CD14-positive monocyte (primary cell): ENCODE results near the gene ESYT1. TPM values are rescaled to one million over a fixed set of nuclear protein-coding genes. Genes with fewer than 3 reads are reported as not detected.
A peak's percentile ranks its signal among the peaks of the same experiment; 100 is the strongest.

Source experiments
- DNase-seq, 3 donors: peaks; one replicate each; pipeline ENCODE4 v3.0.0-alpha.2; 2011 to 2022
- H2AFZ ChIP-seq: 2 replicates; pipeline ENCODE4 v1.6.0; 2012; ENCODE audit warnings: mild to moderate bottlenecking, low read depth, low read length, inconsistent platforms; ENCODE audit not compliant: insufficient read depth, poor library complexity, severe bottlenecking
- H3K27ac ChIP-seq, 2 donors: 1 replicate in 1 of 2; 2 replicates in 1 of 2; pipeline ENCODE4 v1.5.1; 2012 to 2013; ENCODE audit warnings: low read length in 2 of 2, control low read depth in 1 of 2, inconsistent platforms in 1 of 2, low read depth in 1 of 2, mild to moderate bottlenecking in 1 of 2
- H3K27me3 ChIP-seq, 2 donors: one replicate each; pipeline versions ENCODE4 v1.6.0 to v1.6.1; 2011 to 2013; ENCODE audit warnings: low read length in 2 of 2; ENCODE audit not compliant: control insufficient read depth in 2 of 2, insufficient read depth in 2 of 2
- H3K36me3 ChIP-seq, 2 donors: replicated peaks in 1 of 2; 1 replicate in 1 of 2; 2 replicates in 1 of 2; pipeline versions ENCODE4 v1.5.1 to v1.6.1; 2012 to 2013; ENCODE audit warnings: low read length in 2 of 2, control low read depth in 1 of 2, inconsistent platforms in 1 of 2, mild to moderate bottlenecking in 1 of 2; ENCODE audit not compliant: insufficient read depth in 2 of 2, control insufficient read depth in 1 of 2
- H3K4me1 ChIP-seq, 2 donors: 1 replicate in 1 of 2; 2 replicates in 1 of 2; pipeline versions ENCODE4 v1.5.1 to v1.6.1; 2012 to 2013; ENCODE audit warnings: low read length in 2 of 2, control low read depth in 1 of 2, inconsistent platforms in 1 of 2, mild to moderate bottlenecking in 1 of 2, moderate library complexity in 1 of 2; ENCODE audit not compliant: insufficient read depth in 2 of 2, control insufficient read depth in 1 of 2
- H3K4me2 ChIP-seq: replicated peaks from 2 replicates; pipeline ENCODE3; 2012; ENCODE audit warnings: low read length, moderate library complexity, mild to moderate bottlenecking; ENCODE audit not compliant: poor library complexity, severe bottlenecking; ENCODE audit errors: extremely low read depth
- H3K4me3 ChIP-seq, 3 experiments: fragments of 200-600 bp in 1 of 3; sonication (generic) in 1 of 3; replicated peaks in 1 of 3; 1 replicate in 2 of 3; 2 replicates in 1 of 3; pipeline ENCODE4 v1.5.1; 2011 to 2013; ENCODE audit warnings: low read length in 3 of 3, mild to moderate bottlenecking in 3 of 3, control low read depth in 2 of 3, low read depth in 2 of 3, inconsistent platforms in 1 of 3, moderate library complexity in 1 of 3
- H3K79me2 ChIP-seq: 2 replicates; pipeline ENCODE4 v1.6.0; 2012; ENCODE audit warnings: mild to moderate bottlenecking, control low read depth, inconsistent platforms, low read length, moderate library complexity; ENCODE audit not compliant: insufficient read depth
- H3K9ac ChIP-seq: 2 replicates; pipeline ENCODE4 v1.6.0; 2017; ENCODE audit warnings: low read length, mild to moderate bottlenecking; ENCODE audit not compliant: insufficient read depth, poor library complexity, severe bottlenecking
- H3K9me3 ChIP-seq, 2 donors: replicated peaks in 1 of 2; 1 replicate in 1 of 2; 2 replicates in 1 of 2; pipeline versions ENCODE4 v1.5.1 to v1.6.1; 2012 to 2013; ENCODE audit warnings: low read length in 2 of 2, control low read depth in 1 of 2; ENCODE audit not compliant: control insufficient read depth in 1 of 2, insufficient read depth in 1 of 2
- H4K20me1 ChIP-seq: 2 replicates; pipeline ENCODE4 v1.6.0; 2012; ENCODE audit warnings: mild to moderate bottlenecking, low read length, control low read depth, moderate library complexity; ENCODE audit not compliant: insufficient read depth
- H3K27ac Mint-ChIP-seq, 7 donors: one replicate each; pipeline ENCODE4 v1.8.0; 2020; ENCODE audit warnings: mild to moderate bottlenecking in 7 of 7, mixed read lengths in 7 of 7, moderate library complexity in 6 of 7, inconsistent platforms in 2 of 7
- H3K27me3 Mint-ChIP-seq, 3 donors: one replicate each; pipeline ENCODE4 v1.8.0; 2021 to 2022; ENCODE audit warnings: low read depth in 3 of 3, mild to moderate bottlenecking in 3 of 3, mixed read lengths in 3 of 3, moderate library complexity in 3 of 3, inconsistent platforms in 1 of 3
- H3K36me3 Mint-ChIP-seq, 2 donors: one replicate each; pipeline ENCODE4 v1.8.0; 2020; ENCODE audit warnings: mixed read lengths in 2 of 2, inconsistent platforms in 1 of 2, mild to moderate bottlenecking in 1 of 2
- H3K4me1 Mint-ChIP-seq: one replicate; pipeline ENCODE4 v1.8.0; 2020; ENCODE audit warnings: mild to moderate bottlenecking, mixed read lengths
- H3K4me3 Mint-ChIP-seq, 2 donors: one replicate each; pipeline ENCODE4 v1.8.0; 2020; ENCODE audit warnings: mild to moderate bottlenecking in 2 of 2, mixed read lengths in 2 of 2, moderate library complexity in 1 of 2
- H3K9me3 Mint-ChIP-seq, 7 donors: one replicate each; pipeline ENCODE4 v1.8.0; 2020 to 2022; ENCODE audit warnings: mixed read lengths in 7 of 7, mild to moderate bottlenecking in 6 of 7, moderate library complexity in 6 of 7, inconsistent platforms in 2 of 7
- CTCF ChIP-seq: fragments of 200-600 bp; IDR thresholded peaks from one replicate; pipeline ENCODE4 v1.8.0; 2022; ENCODE audit warnings: antibody characterized with exemption, mild to moderate bottlenecking
- WGBS: methylation state at CpG from one replicate; pipeline ENCODE4 v1.1.5; 2013; ENCODE audit warnings: missing lambda C conversion rate; ENCODE audit not compliant: insufficient coverage; 5-methylcytosine and 5-hydroxymethylcytosine counted together
- intact Hi-C, 2 donors: fragments of 100-400 bp; cut with micrococcal nuclease; formaldehyde crosslinking; loops; one replicate each; pipeline versions ENCODE4 v1.15.0 to v1.15.1; 2023
- polyA plus RNA-seq, 3 donors: library from polyadenylated mRNA; depleted of rRNA in 1 of 3; unstranded in 2 of 3; stranded (reverse) in 1 of 3; fragments of 300-500 nt in 2 of 3; fragments of >200 nt in 1 of 3; fragmentation: Illumina TruSeq in 2 of 3; gene quantifications; 1 replicate in 2 of 3; 2 replicates in 1 of 3; pipeline ENCODE4 v1.2.3, GENCODE V29; 2012 to 2021

The ESYT1 gene
- polyA plus RNA-seq, 3 donors = 74.2 to 81.1 (median 74.6) TPM

- no peaks in the 10 kb centered on the region for H3K27me3 Mint-ChIP-seq
- no peaks in the 10 kb centered on the region for H3K9me3 Mint-ChIP-seq
- peaks cover 59 to 87% of the 10 kb centered on the region in 2 donors for H3K36me3 ChIP-seq
- H3K4me3 Mint-ChIP-seq = no peak overlapping the region
- no peak overlapping the region for H3K27ac ChIP-seq
- no peak overlapping the region for H3K9ac ChIP-seq
- H3K4me2 ChIP-seq = no peak overlapping the region
- H3K36me3 Mint-ChIP-seq = peaks cover 75 to 84% of the 10 kb centered on the region in 2 donors
- intact Hi-C loops = no loop called here
- H2AFZ ChIP-seq = no peak overlapping the region
- H3K79me2 ChIP-seq = peaks cover 5% of the 10 kb centered on the region
- H3K4me1 Mint-ChIP-seq = peaks cover 16% of the 10 kb centered on the region
- H3K4me3 ChIP-seq = no peak overlapping the region
- peaks cover 13 to 14% of the 10 kb centered on the region in 2 donors for H3K4me1 ChIP-seq
- no peak for DNase-seq
- H4K20me1 ChIP-seq = no peaks in the 10 kb centered on the region
- H3K27me3 ChIP-seq = no peaks in the 10 kb centered on the region
- TF ChIP-seq CTCF = no peak
- peak overlapping the region in 1 of 7 donors; percentile 15 for H3K27ac Mint-ChIP-seq
- no peaks in the 10 kb centered on the region for H3K9me3 ChIP-seq
- 100% methylated on average over 1 of the region's 3 CpGs for WGBS
Measured at GRCh38 chr12:56178347-56178746, 50.3 kb downstream of the ESYT1 start.

DNA sequence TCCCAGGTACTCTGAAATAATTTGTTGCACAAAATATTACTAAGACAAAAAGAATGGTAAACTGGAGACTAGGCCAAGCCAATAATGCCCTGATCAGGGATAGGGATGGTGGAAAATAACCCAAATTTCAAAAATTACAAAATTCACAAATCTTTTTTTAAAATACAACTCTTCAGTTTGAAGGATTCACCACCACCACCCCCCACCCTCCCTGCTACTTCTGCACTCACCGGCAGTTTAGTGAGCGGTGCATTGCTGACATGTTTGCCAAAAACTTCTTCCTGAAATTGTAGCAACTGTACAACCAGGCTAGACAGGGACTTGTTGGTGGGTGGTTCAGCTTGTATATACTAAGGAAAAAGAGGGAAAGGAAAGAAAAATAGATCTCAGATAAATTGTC, 58.9 kb downstream of the ESYT1 start:
- no peak overlapping the region for H3K4me3 Mint-ChIP-seq
- H3K27me3 Mint-ChIP-seq = no peaks in the 10 kb centered on the region
- no peaks in the 10 kb centered on the region for H3K27me3 ChIP-seq
- H3K4me1 Mint-ChIP-seq = peaks cover 48% of the 10 kb centered on the region
- peak overlapping the region in 1 of 3 experiments; percentile 83 for H3K4me3 ChIP-seq
- H4K20me1 ChIP-seq = peaks cover 9% of the 10 kb centered on the region
- peak overlapping the region in 1 of 2 donors; percentile 72 for H3K27ac ChIP-seq
- no peaks in the 10 kb centered on the region for H3K9me3 Mint-ChIP-seq
- peak overlapping the region; percentile 96 for H3K4me2 ChIP-seq
- peaks cover 23 to 39% of the 10 kb centered on the region in 2 donors for H3K36me3 ChIP-seq
- peaks cover 53% of the 10 kb centered on the region for H3K79me2 ChIP-seq
- no peaks in the 10 kb centered on the region for H3K9me3 ChIP-seq
- no CpG with 5 or more reads among the region's 2 CpGs for WGBS
- H3K4me1 ChIP-seq = peaks cover 41 to 47% of the 10 kb centered on the region in 2 donors
- H3K36me3 Mint-ChIP-seq = peaks cover 27 to 35% of the 10 kb centered on the region in 2 donors
- TF ChIP-seq CTCF = no peak
- H3K27ac Mint-ChIP-seq = peak overlapping the region in 3 of 7 donors; percentile 8 to 88 (median 60)
- no peak for DNase-seq
- intact Hi-C loops = loop anchor here (5.0 kb wide), 2 partner anchors 35 to 65 kb away; partner anchors contain the start of genes NABP2 (in 1 of the 2) and RNF41 (in 1 of the 2)
- no peak overlapping the region for H2AFZ ChIP-seq
- H3K9ac ChIP-seq = no peak overlapping the region
